ENCODE results near the gene ALOX5AP. TPM values are rescaled to one million over a fixed set of nuclear protein-coding genes. Genes with fewer than 3 reads are reported as not detected.

Gene ALOX5AP
- total RNA-seq, 1 experiment from 2014 or later, result not detected

DNA sequence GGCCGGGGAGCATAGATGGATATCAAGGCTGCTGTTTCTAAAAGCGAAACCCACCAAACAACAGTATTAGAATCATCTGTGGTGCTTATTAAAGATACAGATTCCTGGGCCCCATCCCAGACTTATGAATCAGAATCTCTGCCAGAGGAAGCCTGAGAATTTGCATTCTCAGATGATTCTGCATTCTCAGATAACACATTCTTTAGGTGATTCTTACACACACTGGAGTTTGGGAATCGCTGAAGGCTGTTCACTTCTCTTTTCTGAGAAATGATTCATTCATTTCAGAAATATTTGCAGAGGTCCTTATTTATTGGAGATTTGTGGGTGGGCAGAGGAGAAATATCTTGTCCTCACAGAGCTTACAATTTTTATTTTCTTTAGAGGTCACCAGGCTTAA lies 24.4 kb downstream of the ALOX5AP start (continued):
- TF ChIP-seq, protein P1, sequence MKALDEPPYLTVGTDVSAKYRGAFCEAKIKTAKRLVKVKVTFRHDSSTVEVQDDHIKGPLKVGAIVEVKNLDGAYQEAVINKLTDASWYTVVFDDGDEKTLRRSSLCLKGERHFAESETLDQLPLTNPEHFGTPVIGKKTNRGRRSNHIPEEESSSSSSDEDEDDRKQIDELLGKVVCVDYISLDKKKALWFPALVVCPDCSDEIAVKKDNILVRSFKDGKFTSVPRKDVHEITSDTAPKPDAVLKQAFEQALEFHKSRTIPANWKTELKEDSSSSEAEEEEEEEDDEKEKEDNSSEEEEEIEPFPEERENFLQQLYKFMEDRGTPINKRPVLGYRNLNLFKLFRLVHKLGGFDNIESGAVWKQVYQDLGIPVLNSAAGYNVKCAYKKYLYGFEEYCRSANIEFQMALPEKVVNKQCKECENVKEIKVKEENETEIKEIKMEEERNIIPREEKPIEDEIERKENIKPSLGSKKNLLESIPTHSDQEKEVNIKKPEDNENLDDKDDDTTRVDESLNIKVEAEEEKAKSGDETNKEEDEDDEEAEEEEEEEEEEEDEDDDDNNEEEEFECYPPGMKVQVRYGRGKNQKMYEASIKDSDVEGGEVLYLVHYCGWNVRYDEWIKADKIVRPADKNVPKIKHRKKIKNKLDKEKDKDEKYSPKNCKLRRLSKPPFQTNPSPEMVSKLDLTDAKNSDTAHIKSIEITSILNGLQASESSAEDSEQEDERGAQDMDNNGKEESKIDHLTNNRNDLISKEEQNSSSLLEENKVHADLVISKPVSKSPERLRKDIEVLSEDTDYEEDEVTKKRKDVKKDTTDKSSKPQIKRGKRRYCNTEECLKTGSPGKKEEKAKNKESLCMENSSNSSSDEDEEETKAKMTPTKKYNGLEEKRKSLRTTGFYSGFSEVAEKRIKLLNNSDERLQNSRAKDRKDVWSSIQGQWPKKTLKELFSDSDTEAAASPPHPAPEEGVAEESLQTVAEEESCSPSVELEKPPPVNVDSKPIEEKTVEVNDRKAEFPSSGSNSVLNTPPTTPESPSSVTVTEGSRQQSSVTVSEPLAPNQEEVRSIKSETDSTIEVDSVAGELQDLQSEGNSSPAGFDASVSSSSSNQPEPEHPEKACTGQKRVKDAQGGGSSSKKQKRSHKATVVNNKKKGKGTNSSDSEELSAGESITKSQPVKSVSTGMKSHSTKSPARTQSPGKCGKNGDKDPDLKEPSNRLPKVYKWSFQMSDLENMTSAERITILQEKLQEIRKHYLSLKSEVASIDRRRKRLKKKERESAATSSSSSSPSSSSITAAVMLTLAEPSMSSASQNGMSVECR (CRISPR knock-in tag; IDR thresholded peaks at IDR 0.05; ENCODE audit: borderline replicate concordance), result no peak

DNA sequence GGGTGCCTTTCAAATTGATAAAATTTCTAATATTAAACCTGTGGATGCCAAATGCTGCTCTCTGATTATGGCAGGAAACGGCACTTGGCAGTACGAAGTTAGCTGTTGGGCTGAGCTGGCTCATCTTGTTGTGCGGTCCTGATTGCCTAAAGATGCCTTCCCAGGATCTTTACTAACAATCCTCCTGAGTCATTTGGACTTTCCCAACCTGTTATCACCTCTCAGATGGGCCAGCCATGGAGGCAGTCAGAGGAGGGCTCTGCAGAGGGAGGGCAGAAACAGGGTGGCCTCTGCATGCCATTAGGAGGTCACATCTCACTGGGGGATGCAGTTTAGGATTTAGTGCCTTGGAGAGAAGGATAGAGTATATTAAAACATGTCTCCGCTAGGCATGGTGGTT lies 27.3 kb downstream of the ALOX5AP start:
- no peaks in the 10 kb centered on the region for H3K9me3 Mint-ChIP-seq
- H3K4me1 Mint-ChIP-seq, result no peaks in the 10 kb centered on the region
- no peaks in the 10 kb centered on the region for H3K27me3 Mint-ChIP-seq (ENCODE audit: low read depth)
- POLR2A ChIA-PET, result interaction anchor here (0.9 kb wide), 1 partner anchor 11 kb away, joined by 3 read pairs; no protein-coding TSS in a partner anchor
- no peaks in the 10 kb centered on the region for H3K36me3 Mint-ChIP-seq
- H3K27ac Mint-ChIP-seq, result no peak overlapping the region
- DNase-seq (ENCODE audit: low spot score) (no peak), ATAC-seq (no peak)
- no peak overlapping the region for H3K4me3 Mint-ChIP-seq
- CTCF ChIA-PET, result interaction anchor here (0.6 kb wide), 1 partner anchor 13 kb away, joined by 4 read pairs; no protein-coding TSS in a partner anchor
- TF ChIP-seq TCF7 (CRISPR knock-in tag; IDR thresholded peaks at IDR 0.05; ENCODE audit: low read depth), result no peak
- TF ChIP-seq, protein P2, sequence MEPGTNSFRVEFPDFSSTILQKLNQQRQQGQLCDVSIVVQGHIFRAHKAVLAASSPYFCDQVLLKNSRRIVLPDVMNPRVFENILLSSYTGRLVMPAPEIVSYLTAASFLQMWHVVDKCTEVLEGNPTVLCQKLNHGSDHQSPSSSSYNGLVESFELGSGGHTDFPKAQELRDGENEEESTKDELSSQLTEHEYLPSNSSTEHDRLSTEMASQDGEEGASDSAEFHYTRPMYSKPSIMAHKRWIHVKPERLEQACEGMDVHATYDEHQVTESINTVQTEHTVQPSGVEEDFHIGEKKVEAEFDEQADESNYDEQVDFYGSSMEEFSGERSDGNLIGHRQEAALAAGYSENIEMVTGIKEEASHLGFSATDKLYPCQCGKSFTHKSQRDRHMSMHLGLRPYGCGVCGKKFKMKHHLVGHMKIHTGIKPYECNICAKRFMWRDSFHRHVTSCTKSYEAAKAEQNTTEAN (CRISPR knock-in tag; IDR thresholded peaks at IDR 0.05), result no peak
- no peak for TF ChIP-seq ZNF121 (CRISPR knock-in tag; IDR thresholded peaks at IDR 0.05)
- TF ChIP-seq NR1H2 (CRISPR knock-in tag; IDR thresholded peaks at IDR 0.05), result no peak
- TF ChIP-seq, protein P3, sequence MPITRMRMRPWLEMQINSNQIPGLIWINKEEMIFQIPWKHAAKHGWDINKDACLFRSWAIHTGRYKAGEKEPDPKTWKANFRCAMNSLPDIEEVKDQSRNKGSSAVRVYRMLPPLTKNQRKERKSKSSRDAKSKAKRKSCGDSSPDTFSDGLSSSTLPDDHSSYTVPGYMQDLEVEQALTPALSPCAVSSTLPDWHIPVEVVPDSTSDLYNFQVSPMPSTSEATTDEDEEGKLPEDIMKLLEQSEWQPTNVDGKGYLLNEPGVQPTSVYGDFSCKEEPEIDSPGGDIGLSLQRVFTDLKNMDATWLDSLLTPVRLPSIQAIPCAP (CRISPR knock-in tag; IDR thresholded peaks at IDR 0.05), result no peak
- TF ChIP-seq ZNF219 (CRISPR knock-in tag; IDR thresholded peaks at IDR 0.05; ENCODE audit: borderline replicate concordance), result no peak
- no peak for TF ChIP-seq TP53 (CRISPR knock-in tag; IDR thresholded peaks at IDR 0.05)
- no peak for TF ChIP-seq ETV6 (CRISPR knock-in tag; IDR thresholded peaks at IDR 0.05)
- TF ChIP-seq CREM (CRISPR knock-in tag; IDR thresholded peaks at IDR 0.05), result no peak
- TF ChIP-seq, protein P4, sequence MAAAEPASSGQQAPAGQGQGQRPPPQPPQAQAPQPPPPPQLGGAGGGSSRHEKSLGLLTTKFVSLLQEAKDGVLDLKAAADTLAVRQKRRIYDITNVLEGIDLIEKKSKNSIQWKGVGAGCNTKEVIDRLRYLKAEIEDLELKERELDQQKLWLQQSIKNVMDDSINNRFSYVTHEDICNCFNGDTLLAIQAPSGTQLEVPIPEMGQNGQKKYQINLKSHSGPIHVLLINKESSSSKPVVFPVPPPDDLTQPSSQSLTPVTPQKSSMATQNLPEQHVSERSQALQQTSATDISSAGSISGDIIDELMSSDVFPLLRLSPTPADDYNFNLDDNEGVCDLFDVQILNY (CRISPR knock-in tag; IDR thresholded peaks at IDR 0.05), result no peak
- TF ChIP-seq, protein P1 (CRISPR knock-in tag; IDR thresholded peaks at IDR 0.05; ENCODE audit: borderline replicate concordance), result no peak
